ENCODE data around the gene BFSP2.

GRCh38 chr3:133515127-133515526 is 115.3 kb downstream of the BFSP2 start:
- TF ChIP-seq CTCF (IDR thresholded peaks at IDR 0.05) (no peak), POLR2A (IDR thresholded peaks at IDR 0.05) (no peak)
